RWPE1 (cell line): ENCODE results near the gene SPTBN1.

Experiments
- CTCF ChIA-PET: fragments of 350-600 bp; sonication (Branson Sonifier 250); formaldehyde crosslinking; extraction: SDS; loops from one replicate; lab custom pipeline; 2021; lab: Yijun Ruan, JAX
- POLR2A ChIA-PET: fragments of 400-600 bp; formaldehyde crosslinking; extraction: SDS; loops from one replicate; lab custom pipeline; 2020; ENCODE audit warnings: antibody characterized with exemption; ENCODE audit not compliant: low non-redundant PET; lab: Yijun Ruan, JAX
- DNase-seq: peaks from one replicate; pipeline ENCODE4 v3.0.0; 2012; ENCODE audit warnings: low spot score
- H3K27ac ChIP-seq: fragments of 450-650 bp; 2 replicates; pipeline ENCODE4 v1.5.1; 2017
- CTCF ChIP-seq: fragments of 450-650 bp; conservative IDR thresholded peaks from 2 replicates; pipeline ENCODE4 v1.5.1; 2017; ENCODE audit warnings: low read depth, mild to moderate bottlenecking

The SPTBN1 gene

GRCh38 chr2:54497763-54498680 is 41.9 kb downstream of the SPTBN1 start:
- ChIA-PET CTCF (interaction anchor here (1.2 kb wide), 1 partner anchor 16 kb away, joined by 5 read pairs; no protein-coding TSS in a partner anchor), POLR2A (no interaction called here)
- no peak for TF ChIP-seq CTCF
- no peak overlapping the region for H3K27ac ChIP-seq
- no peak for DNase-seq

- ChIA-PET CTCF (interaction anchor here (0.6 kb wide), 1 partner anchor 52 kb away, joined by 6 read pairs; no protein-coding TSS in a partner anchor), POLR2A (no interaction called here)
- no peak for DNase-seq
- TF ChIP-seq CTCF, result no peak
- no peak overlapping the region for H3K27ac ChIP-seq
Observed at GRCh38 chr2:54499661-54500060, 43.5 kb downstream of the SPTBN1 start.

- POLR2A ChIA-PET, result no interaction called here
- CTCF ChIA-PET, result interaction anchor here (0.6 kb wide), 1 partner anchor 53 kb away, joined by 6 read pairs; no protein-coding TSS in a partner anchor
- no peak for TF ChIP-seq CTCF
- no peak for DNase-seq
- no peak overlapping the region for H3K27ac ChIP-seq
Observed at GRCh38 chr2:54500404-54501205, 44.5 kb downstream of the SPTBN1 start.

- no peak for TF ChIP-seq CTCF
- H3K27ac ChIP-seq, result no peak overlapping the region
- no peak for DNase-seq
- CTCF ChIA-PET, result interaction anchor here (0.7 kb wide), 1 partner anchor 169 kb away, joined by 3 read pairs; no protein-coding TSS in a partner anchor
- POLR2A ChIA-PET, result no interaction called here
Observed at GRCh38 chr2:54502731-54503130, 46.6 kb downstream of the SPTBN1 start.

GRCh38 chr2:54503192-54503591 is 47.1 kb downstream of the SPTBN1 start:
- no peak for TF ChIP-seq CTCF
- no peak overlapping the region for H3K27ac ChIP-seq
- POLR2A ChIA-PET, result no interaction called here
- DNase-seq, result no peak
- CTCF ChIA-PET, result interaction anchor here (0.8 kb wide), 1 partner anchor 321 kb away, joined by 3 read pairs; no protein-coding TSS in a partner anchor

GRCh38 chr2:54503828-54504227 is 47.7 kb downstream of the SPTBN1 start:
- DNase-seq, result no peak
- CTCF ChIA-PET, result interaction anchor here (0.8 kb wide), 1 partner anchor 322 kb away, joined by 3 read pairs; no protein-coding TSS in a partner anchor
- POLR2A ChIA-PET, result no interaction called here
- TF ChIP-seq CTCF, result no peak
- no peak overlapping the region for H3K27ac ChIP-seq
